GM12891 (cell line): ENCODE measurements around the gene SLC39A2.

Experiments
- DNase-seq: peaks from one replicate; pipeline ENCODE4 v3.0.0; 2011; ENCODE audit warnings: low spot score; ENCODE audit not compliant: insufficient read length
- FAIRE-seq: peaks from 2 replicates; lab custom pipeline; 2011; peaks lifted over from hg19 to GRCh38; lab: Jason Lieb, UNC
- PAX5 ChIP-seq: IDR thresholded peaks from 2 replicates; pipeline ENCODE4 v1.6.1; 2011; ENCODE audit warnings: low read length, moderate library complexity, mild to moderate bottlenecking; ENCODE audit not compliant: insufficient read depth, severe bottlenecking
- POLR2A ChIP-seq: IDR thresholded peaks from 2 replicates; pipeline ENCODE4 v1.6.1; 2011; ENCODE audit warnings: low read depth, low read length, control low read depth
- POLR2AphosphoS5 ChIP-seq: IDR thresholded peaks from 2 replicates; pipeline ENCODE4 v1.6.1; 2011; ENCODE audit warnings: low read depth, low read length, control low read depth
- POU2F2 ChIP-seq: IDR thresholded peaks from 2 replicates; pipeline ENCODE4 v1.6.1; 2011; ENCODE audit warnings: low read depth, mild to moderate bottlenecking, control low read depth, low read length, moderate library complexity
- SPI1 ChIP-seq: IDR thresholded peaks from 2 replicates; pipeline ENCODE4 v1.6.1; 2011; ENCODE audit warnings: low read depth, low read length, control low read depth
- TAF1 ChIP-seq: IDR thresholded peaks from 2 replicates; pipeline ENCODE4 v1.6.1; 2011; ENCODE audit warnings: low read depth, low read length, control low read depth

The SLC39A2 gene

GRCh38 chr14:21047378-21047781 lies 48.3 kb downstream of the SLC39A2 start:
- DNase-seq = no peak
- FAIRE-seq = no peak
- TF ChIP-seq POU2F2 (no peak), PAX5 (no peak), TAF1 (no peak), POLR2A (no peak)

DNA sequence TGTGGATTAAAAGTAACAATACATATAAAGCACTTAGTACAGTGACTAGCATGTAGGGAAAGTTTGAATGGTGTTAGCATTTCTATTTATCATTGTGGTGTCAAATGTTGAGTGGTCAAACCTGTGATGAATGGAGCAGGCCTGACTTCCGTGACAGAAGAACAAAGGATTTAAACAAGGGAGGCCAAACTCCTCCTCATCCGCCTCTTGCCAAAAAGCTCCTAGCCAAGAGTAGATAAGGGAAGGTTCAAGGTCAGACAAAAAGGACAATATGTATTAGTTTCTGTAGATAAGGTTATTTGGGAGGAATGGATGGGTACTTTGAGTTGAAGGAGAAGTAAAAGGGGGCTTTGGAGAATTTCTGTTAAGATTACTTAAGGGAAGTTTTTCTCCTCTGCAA lies 49.5 kb downstream of the SLC39A2 start:
- no peak for FAIRE-seq

GRCh38 chr14:21049271-21049673 lies 50.2 kb downstream of the SLC39A2 start:
- no peak for TF ChIP-seq POU2F2
- no peak for TF ChIP-seq TAF1

More for the DNA sequence above, 49.5 kb downstream of the SLC39A2 start:
- no peak for DNase-seq
- TF ChIP-seq POLR2A (no peak), PAX5 (no peak), TAF1 (no peak), SPI1 (no peak), POU2F2 (no peak), POLR2AphosphoS5 (no peak)

DNA sequence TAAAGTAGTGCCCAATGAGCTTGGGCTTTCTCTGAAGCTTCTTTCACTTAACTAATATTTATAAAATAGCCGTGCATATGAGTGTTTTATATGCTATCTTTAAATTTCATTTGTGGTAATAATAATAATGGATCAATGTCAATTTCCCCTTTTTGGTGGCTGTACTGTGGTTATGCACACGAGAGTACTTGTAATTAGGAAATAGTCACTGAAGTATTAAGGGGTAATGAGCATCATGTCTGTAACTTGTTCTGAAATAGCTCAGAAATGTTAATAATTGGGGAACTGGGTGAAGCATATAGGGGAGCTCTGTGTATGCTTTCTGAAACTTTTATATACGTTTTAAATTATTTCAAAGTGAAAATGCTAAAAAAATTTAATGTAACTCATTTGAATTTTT lies 51.5 kb downstream of the SLC39A2 start:
- FAIRE-seq (no peak), DNase-seq (no peak)
- TF ChIP-seq POLR2A = no peak

More at GRCh38 chr14:21049271-21049673, 50.2 kb downstream of the SLC39A2 start:
- DNase-seq (no peak), FAIRE-seq (no peak)
